Measurements from ENCODE around the gene ULBP1.

GRCh38 chr6:149967591-149967990 lies 3.8 kb downstream of the ULBP1 start:
- TF ChIP-seq CTCF (IDR thresholded peaks at IDR 0.05), result no peak
- TF ChIP-seq POLR2A (IDR thresholded peaks at IDR 0.05), result no peak
